WTC11 (cell line): Measurements from ENCODE around the gene LDLR. TPM values are rescaled to one million over a fixed set of nuclear protein-coding genes. Genes with fewer than 3 reads are reported as not detected.

ENCODE experiments used
- NFE2L1 ChIP-seq: sonication (generic); formaldehyde crosslinking; IDR thresholded peaks from 2 replicates; pipeline ENCODE4 v1.8.1; 2023; ENCODE audit warnings: missing genetic modification reagents
- NFYB ChIP-seq: sonication (generic); formaldehyde crosslinking; conservative IDR thresholded peaks from 2 replicates; pipeline ENCODE4 v1.8.0; 2022; ENCODE audit warnings: low read depth, missing genetic modification reagents
- RORB ChIP-seq: fragments of 250-450 bp; sonication (Bioruptor Pico); IDR thresholded peaks from 2 replicates; pipeline ENCODE4 v1.9.0; 2021; ENCODE audit warnings: mild to moderate bottlenecking
- SMAD4 ChIP-seq: sonication (generic); formaldehyde crosslinking; IDR thresholded peaks from 2 replicates; pipeline ENCODE4 v1.8.0; 2022; ENCODE audit warnings: mild to moderate bottlenecking, missing genetic modification reagents
- SOX15 ChIP-seq: fragments of 250-450 bp; sonication (Bioruptor Pico); IDR thresholded peaks from 2 replicates; pipeline ENCODE4 v1.9.0; 2021; ENCODE audit warnings: mild to moderate bottlenecking
- SP1 ChIP-seq: sonication (generic); formaldehyde crosslinking; conservative IDR thresholded peaks from 2 replicates; pipeline ENCODE4 v1.8.1; 2022; ENCODE audit warnings: missing genetic modification reagents
- TP53 ChIP-seq: sonication (generic); formaldehyde crosslinking; IDR thresholded peaks from 2 replicates; pipeline ENCODE4 v1.8.1; 2023; ENCODE audit warnings: mild to moderate bottlenecking, missing genetic modification reagents
- ZNF121 ChIP-seq: sonication (generic); formaldehyde crosslinking; IDR thresholded peaks from 2 replicates; pipeline ENCODE4 v1.8.0; 2023; ENCODE audit warnings: missing genetic modification reagents
- ZNF281 ChIP-seq: sonication (generic); formaldehyde crosslinking; IDR thresholded peaks from 2 replicates; pipeline ENCODE4 v1.8.0; 2023; ENCODE audit warnings: mild to moderate bottlenecking, missing genetic modification reagents
- ZNF425 ChIP-seq: fragments of 250-450 bp; sonication (Bioruptor Pico); conservative IDR thresholded peaks from 2 replicates; pipeline ENCODE4 v1.9.0; 2021; ENCODE audit warnings: mild to moderate bottlenecking
- ZNF671 ChIP-seq: fragments of 250-450 bp; sonication (Bioruptor Pico); IDR thresholded peaks from 2 replicates; pipeline ENCODE4 v1.8.0; 2021; ENCODE audit warnings: mild to moderate bottlenecking
- total RNA-seq: library from RNA; stranded (reverse); gene quantifications from 3 replicates; pipeline ENCODE4 v1.2.3, GENCODE V29; 2021
- TF ChIP-seq, protein P1 (sequence below): sonication (generic); formaldehyde crosslinking; IDR thresholded peaks from 2 replicates; pipeline ENCODE4 v1.8.1; 2023; ENCODE audit warnings: mild to moderate bottlenecking, missing genetic modification reagents, moderate library complexity
- TF ChIP-seq, protein P2 (sequence below): sonication (generic); formaldehyde crosslinking; IDR thresholded peaks from 2 replicates; pipeline ENCODE4 v1.8.1; 2023; ENCODE audit warnings: mild to moderate bottlenecking, missing genetic modification reagents, borderline replicate concordance
- TF ChIP-seq, protein P3 (sequence below): sonication (generic); formaldehyde crosslinking; IDR thresholded peaks from 2 replicates; pipeline ENCODE4 v1.8.0; 2022; ENCODE audit warnings: mild to moderate bottlenecking, missing genetic modification reagents
- TF ChIP-seq, protein P4 (sequence below): sonication (generic); formaldehyde crosslinking; IDR thresholded peaks from 2 replicates; pipeline ENCODE4 v1.8.0; 2023; ENCODE audit warnings: missing genetic modification reagents, mild to moderate bottlenecking, borderline replicate concordance
- TF ChIP-seq, protein P5 (sequence below): sonication (generic); formaldehyde crosslinking; conservative IDR thresholded peaks from 2 replicates; pipeline ENCODE4 v1.8.1; 2023; ENCODE audit warnings: mild to moderate bottlenecking, low read depth, missing genetic modification reagents, moderate library complexity
- TF ChIP-seq, protein P6 (sequence below): sonication (generic); formaldehyde crosslinking; IDR thresholded peaks from 2 replicates; pipeline ENCODE4 v1.8.1; 2022; ENCODE audit warnings: low read depth, missing genetic modification reagents, borderline replicate concordance
- TF ChIP-seq, protein P7 (sequence below): sonication (generic); formaldehyde crosslinking; IDR thresholded peaks from 2 replicates; pipeline ENCODE4 v1.8.1; 2022; ENCODE audit warnings: mild to moderate bottlenecking, missing genetic modification reagents, moderate library complexity, borderline replicate concordance

Gene LDLR
- total RNA-seq, 1 experiment from 2014 or later = 98.9 TPM

- TF ChIP-seq, protein P1, sequence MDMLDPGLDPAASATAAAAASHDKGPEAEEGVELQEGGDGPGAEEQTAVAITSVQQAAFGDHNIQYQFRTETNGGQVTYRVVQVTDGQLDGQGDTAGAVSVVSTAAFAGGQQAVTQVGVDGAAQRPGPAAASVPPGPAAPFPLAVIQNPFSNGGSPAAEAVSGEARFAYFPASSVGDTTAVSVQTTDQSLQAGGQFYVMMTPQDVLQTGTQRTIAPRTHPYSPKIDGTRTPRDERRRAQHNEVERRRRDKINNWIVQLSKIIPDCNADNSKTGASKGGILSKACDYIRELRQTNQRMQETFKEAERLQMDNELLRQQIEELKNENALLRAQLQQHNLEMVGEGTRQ (CRISPR knock-in tag) = no peak; the same call in 1 of the 2 replicates
- TF ChIP-seq SP1 = peak; percentile 95
- TF ChIP-seq RORB (CRISPR knock-in tag) = no peak
- no peak for TF ChIP-seq ZNF121 (CRISPR knock-in tag)
- TF ChIP-seq ZNF425 (CRISPR knock-in tag) = no peak
- no peak for TF ChIP-seq SOX15 (CRISPR knock-in tag)
- TF ChIP-seq, protein P2, sequence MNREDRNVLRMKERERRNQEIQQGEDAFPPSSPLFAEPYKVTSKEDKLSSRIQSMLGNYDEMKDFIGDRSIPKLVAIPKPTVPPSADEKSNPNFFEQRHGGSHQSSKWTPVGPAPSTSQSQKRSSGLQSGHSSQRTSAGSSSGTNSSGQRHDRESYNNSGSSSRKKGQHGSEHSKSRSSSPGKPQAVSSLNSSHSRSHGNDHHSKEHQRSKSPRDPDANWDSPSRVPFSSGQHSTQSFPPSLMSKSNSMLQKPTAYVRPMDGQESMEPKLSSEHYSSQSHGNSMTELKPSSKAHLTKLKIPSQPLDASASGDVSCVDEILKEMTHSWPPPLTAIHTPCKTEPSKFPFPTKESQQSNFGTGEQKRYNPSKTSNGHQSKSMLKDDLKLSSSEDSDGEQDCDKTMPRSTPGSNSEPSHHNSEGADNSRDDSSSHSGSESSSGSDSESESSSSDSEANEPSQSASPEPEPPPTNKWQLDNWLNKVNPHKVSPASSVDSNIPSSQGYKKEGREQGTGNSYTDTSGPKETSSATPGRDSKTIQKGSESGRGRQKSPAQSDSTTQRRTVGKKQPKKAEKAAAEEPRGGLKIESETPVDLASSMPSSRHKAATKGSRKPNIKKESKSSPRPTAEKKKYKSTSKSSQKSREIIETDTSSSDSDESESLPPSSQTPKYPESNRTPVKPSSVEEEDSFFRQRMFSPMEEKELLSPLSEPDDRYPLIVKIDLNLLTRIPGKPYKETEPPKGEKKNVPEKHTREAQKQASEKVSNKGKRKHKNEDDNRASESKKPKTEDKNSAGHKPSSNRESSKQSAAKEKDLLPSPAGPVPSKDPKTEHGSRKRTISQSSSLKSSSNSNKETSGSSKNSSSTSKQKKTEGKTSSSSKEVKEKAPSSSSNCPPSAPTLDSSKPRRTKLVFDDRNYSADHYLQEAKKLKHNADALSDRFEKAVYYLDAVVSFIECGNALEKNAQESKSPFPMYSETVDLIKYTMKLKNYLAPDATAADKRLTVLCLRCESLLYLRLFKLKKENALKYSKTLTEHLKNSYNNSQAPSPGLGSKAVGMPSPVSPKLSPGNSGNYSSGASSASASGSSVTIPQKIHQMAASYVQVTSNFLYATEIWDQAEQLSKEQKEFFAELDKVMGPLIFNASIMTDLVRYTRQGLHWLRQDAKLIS (CRISPR knock-in tag) = no peak
- TF ChIP-seq, protein P3, sequence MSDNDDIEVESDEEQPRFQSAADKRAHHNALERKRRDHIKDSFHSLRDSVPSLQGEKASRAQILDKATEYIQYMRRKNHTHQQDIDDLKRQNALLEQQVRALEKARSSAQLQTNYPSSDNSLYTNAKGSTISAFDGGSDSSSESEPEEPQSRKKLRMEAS = peak; percentile 82
- TF ChIP-seq ZNF671 (CRISPR knock-in tag) = no peak
- TF ChIP-seq, protein P4, sequence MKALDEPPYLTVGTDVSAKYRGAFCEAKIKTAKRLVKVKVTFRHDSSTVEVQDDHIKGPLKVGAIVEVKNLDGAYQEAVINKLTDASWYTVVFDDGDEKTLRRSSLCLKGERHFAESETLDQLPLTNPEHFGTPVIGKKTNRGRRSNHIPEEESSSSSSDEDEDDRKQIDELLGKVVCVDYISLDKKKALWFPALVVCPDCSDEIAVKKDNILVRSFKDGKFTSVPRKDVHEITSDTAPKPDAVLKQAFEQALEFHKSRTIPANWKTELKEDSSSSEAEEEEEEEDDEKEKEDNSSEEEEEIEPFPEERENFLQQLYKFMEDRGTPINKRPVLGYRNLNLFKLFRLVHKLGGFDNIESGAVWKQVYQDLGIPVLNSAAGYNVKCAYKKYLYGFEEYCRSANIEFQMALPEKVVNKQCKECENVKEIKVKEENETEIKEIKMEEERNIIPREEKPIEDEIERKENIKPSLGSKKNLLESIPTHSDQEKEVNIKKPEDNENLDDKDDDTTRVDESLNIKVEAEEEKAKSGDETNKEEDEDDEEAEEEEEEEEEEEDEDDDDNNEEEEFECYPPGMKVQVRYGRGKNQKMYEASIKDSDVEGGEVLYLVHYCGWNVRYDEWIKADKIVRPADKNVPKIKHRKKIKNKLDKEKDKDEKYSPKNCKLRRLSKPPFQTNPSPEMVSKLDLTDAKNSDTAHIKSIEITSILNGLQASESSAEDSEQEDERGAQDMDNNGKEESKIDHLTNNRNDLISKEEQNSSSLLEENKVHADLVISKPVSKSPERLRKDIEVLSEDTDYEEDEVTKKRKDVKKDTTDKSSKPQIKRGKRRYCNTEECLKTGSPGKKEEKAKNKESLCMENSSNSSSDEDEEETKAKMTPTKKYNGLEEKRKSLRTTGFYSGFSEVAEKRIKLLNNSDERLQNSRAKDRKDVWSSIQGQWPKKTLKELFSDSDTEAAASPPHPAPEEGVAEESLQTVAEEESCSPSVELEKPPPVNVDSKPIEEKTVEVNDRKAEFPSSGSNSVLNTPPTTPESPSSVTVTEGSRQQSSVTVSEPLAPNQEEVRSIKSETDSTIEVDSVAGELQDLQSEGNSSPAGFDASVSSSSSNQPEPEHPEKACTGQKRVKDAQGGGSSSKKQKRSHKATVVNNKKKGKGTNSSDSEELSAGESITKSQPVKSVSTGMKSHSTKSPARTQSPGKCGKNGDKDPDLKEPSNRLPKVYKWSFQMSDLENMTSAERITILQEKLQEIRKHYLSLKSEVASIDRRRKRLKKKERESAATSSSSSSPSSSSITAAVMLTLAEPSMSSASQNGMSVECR (CRISPR knock-in tag) = peak; percentile 68; the same call in 1 of the 2 replicates
- TF ChIP-seq NFE2L1 (CRISPR knock-in tag) = peak; percentile 42; the same call in 1 of the 2 replicates
- TF ChIP-seq, protein P5, sequence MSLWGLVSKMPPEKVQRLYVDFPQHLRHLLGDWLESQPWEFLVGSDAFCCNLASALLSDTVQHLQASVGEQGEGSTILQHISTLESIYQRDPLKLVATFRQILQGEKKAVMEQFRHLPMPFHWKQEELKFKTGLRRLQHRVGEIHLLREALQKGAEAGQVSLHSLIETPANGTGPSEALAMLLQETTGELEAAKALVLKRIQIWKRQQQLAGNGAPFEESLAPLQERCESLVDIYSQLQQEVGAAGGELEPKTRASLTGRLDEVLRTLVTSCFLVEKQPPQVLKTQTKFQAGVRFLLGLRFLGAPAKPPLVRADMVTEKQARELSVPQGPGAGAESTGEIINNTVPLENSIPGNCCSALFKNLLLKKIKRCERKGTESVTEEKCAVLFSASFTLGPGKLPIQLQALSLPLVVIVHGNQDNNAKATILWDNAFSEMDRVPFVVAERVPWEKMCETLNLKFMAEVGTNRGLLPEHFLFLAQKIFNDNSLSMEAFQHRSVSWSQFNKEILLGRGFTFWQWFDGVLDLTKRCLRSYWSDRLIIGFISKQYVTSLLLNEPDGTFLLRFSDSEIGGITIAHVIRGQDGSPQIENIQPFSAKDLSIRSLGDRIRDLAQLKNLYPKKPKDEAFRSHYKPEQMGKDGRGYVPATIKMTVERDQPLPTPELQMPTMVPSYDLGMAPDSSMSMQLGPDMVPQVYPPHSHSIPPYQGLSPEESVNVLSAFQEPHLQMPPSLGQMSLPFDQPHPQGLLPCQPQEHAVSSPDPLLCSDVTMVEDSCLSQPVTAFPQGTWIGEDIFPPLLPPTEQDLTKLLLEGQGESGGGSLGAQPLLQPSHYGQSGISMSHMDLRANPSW (CRISPR knock-in tag) = no peak
- no peak for TF ChIP-seq ZNF281 (CRISPR knock-in tag)
- TF ChIP-seq, protein P6, sequence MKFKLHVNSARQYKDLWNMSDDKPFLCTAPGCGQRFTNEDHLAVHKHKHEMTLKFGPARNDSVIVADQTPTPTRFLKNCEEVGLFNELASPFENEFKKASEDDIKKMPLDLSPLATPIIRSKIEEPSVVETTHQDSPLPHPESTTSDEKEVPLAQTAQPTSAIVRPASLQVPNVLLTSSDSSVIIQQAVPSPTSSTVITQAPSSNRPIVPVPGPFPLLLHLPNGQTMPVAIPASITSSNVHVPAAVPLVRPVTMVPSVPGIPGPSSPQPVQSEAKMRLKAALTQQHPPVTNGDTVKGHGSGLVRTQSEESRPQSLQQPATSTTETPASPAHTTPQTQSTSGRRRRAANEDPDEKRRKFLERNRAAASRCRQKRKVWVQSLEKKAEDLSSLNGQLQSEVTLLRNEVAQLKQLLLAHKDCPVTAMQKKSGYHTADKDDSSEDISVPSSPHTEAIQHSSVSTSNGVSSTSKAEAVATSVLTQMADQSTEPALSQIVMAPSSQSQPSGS = no peak
- no peak for TF ChIP-seq SMAD4 (CRISPR knock-in tag)
- no peak for TF ChIP-seq TP53
- peak; percentile 80 for TF ChIP-seq NFYB
- TF ChIP-seq, protein P7, sequence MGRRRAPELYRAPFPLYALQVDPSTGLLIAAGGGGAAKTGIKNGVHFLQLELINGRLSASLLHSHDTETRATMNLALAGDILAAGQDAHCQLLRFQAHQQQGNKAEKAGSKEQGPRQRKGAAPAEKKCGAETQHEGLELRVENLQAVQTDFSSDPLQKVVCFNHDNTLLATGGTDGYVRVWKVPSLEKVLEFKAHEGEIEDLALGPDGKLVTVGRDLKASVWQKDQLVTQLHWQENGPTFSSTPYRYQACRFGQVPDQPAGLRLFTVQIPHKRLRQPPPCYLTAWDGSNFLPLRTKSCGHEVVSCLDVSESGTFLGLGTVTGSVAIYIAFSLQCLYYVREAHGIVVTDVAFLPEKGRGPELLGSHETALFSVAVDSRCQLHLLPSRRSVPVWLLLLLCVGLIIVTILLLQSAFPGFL = no peak
Observed at GRCh38 chr19:11090264-11090996, 1.2 kb downstream of the LDLR start (continued).
